ENCODE measurements around the gene CDC42EP4. TPM values are rescaled to one million over a fixed set of nuclear protein-coding genes. Genes with fewer than 3 reads are reported as not detected.

CDC42EP4 gene
- total and polyA plus RNA-seq, 10 of the 15 experiments (the other 5 are each of a cell fraction or from before 2014, with no cell fraction given) = 0.05 to 7.1 (median 2.7) TPM

- TF ChIP-seq SMAD1 (IDR thresholded peaks at IDR 0.05; ENCODE audit: low read depth, partially characterized antibody) (no peak), BHLHE40 (IDR thresholded peaks at IDR 0.05; ENCODE audit: borderline replicate concordance in 1 of 2, low read depth in 2 of 2, low read length in 1 of 2) (0 out of 4 replicates have a peak, but pooled peaks of 1 of the 2 experiments have one; percentile 32), HDGF (IDR thresholded peaks at IDR 0.05) (no peak), MEF2A (IDR thresholded peaks at IDR 0.05; ENCODE audit: insufficient read depth, low read depth, low read length) (no peak), SREBF1 (IDR thresholded peaks at IDR 0.05; ENCODE audit: low read length) (no peak), CBFB (IDR thresholded peaks at IDR 0.05; ENCODE audit: low read depth) (no peak), RAD51 (IDR thresholded peaks at IDR 0.05) (peak; percentile 64; the same call in 1 of the 2 replicates), NR2F1 (conservative IDR thresholded peaks at IDR 0.05) (no peak), HDAC2 (IDR thresholded peaks at IDR 0.05) (no peak), BRCA1 (IDR thresholded peaks at IDR 0.05; ENCODE audit: low read depth, low read length) (no peak), JUNB (IDR thresholded peaks at IDR 0.05) (no peak), RELB (IDR thresholded peaks at IDR 0.05; ENCODE audit: low read depth) (0 out of 2 replicates have a peak, but pooled peaks have one; percentile 24), FOXM1 (IDR thresholded peaks at IDR 0.05; ENCODE audit: low read depth, low read length) (no peak), NBN (IDR thresholded peaks at IDR 0.05) (no peak), NR2C1 (IDR thresholded peaks at IDR 0.05) (no peak), GATAD2B (conservative IDR thresholded peaks at IDR 0.05; ENCODE audit: low read depth) (no peak), ZZZ3 (IDR thresholded peaks at IDR 0.05; ENCODE audit: control insufficient read depth, insufficient read length, low read depth) (no peak), NFXL1 (IDR thresholded peaks at IDR 0.05; ENCODE audit: borderline replicate concordance) (no peak), IRF4 (IDR thresholded peaks at IDR 0.05; ENCODE audit: low read depth, low read length) (no peak)
- TF ChIP-seq, protein P1, sequence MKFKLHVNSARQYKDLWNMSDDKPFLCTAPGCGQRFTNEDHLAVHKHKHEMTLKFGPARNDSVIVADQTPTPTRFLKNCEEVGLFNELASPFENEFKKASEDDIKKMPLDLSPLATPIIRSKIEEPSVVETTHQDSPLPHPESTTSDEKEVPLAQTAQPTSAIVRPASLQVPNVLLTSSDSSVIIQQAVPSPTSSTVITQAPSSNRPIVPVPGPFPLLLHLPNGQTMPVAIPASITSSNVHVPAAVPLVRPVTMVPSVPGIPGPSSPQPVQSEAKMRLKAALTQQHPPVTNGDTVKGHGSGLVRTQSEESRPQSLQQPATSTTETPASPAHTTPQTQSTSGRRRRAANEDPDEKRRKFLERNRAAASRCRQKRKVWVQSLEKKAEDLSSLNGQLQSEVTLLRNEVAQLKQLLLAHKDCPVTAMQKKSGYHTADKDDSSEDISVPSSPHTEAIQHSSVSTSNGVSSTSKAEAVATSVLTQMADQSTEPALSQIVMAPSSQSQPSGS (IDR thresholded peaks at IDR 0.05; ENCODE audit: low read length) = no peak
- TF ChIP-seq, protein P2, sequence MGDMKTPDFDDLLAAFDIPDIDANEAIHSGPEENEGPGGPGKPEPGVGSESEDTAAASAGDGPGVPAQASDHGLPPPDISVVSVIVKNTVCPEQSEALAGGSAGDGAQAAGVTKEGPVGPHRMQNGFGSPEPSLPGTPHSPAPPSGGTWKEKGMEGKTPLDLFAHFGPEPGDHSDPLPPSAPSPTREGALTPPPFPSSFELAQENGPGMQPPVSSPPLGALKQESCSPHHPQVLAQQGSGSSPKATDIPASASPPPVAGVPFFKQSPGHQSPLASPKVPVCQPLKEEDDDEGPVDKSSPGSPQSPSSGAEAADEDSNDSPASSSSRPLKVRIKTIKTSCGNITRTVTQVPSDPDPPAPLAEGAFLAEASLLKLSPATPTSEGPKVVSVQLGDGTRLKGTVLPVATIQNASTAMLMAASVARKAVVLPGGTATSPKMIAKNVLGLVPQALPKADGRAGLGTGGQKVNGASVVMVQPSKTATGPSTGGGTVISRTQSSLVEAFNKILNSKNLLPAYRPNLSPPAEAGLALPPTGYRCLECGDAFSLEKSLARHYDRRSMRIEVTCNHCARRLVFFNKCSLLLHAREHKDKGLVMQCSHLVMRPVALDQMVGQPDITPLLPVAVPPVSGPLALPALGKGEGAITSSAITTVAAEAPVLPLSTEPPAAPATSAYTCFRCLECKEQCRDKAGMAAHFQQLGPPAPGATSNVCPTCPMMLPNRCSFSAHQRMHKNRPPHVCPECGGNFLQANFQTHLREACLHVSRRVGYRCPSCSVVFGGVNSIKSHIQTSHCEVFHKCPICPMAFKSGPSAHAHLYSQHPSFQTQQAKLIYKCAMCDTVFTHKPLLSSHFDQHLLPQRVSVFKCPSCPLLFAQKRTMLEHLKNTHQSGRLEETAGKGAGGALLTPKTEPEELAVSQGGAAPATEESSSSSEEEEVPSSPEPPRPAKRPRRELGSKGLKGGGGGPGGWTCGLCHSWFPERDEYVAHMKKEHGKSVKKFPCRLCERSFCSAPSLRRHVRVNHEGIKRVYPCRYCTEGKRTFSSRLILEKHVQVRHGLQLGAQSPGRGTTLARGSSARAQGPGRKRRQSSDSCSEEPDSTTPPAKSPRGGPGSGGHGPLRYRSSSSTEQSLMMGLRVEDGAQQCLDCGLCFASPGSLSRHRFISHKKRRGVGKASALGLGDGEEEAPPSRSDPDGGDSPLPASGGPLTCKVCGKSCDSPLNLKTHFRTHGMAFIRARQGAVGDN (IDR thresholded peaks at IDR 0.05) = no peak
These were observed 1.8 kb downstream of the CDC42EP4 start (continued) for GRCh38 chr17:73309727-73310596.

All from GM12878 (cell line).